SK-N-MC (cell line): ENCODE measurements around the gene AMER3.
"Not testable (repeated sequence)": the region's sequence is repeated elsewhere in the genome, so short reads cannot be mapped to it uniquely, and the experiment has no call there.

Experiments used
- DNase-seq: peaks from one replicate; pipeline ENCODE4 v3.0.0-alpha.2; 2011; ENCODE audit warnings: low read depth, low spot score
- H3K27ac ChIP-seq: fragments of 200-600 bp; sonication (generic); 2 replicates; pipeline ENCODE4 v1.5.1; 2016; ENCODE audit warnings: mixed run types
- H3K36me3 ChIP-seq: fragments of 200-600 bp; sonication (generic); 2 replicates; pipeline ENCODE4 v1.6.1; 2017; ENCODE audit warnings: antibody characterized with exemption, low read length, mixed read lengths; ENCODE audit not compliant: insufficient read depth
- H3K4me3 ChIP-seq: fragments of 200-600 bp; sonication (generic); 2 replicates; pipeline ENCODE4 v1.5.1; 2016
- H3K9ac ChIP-seq: fragments of 200-600 bp; sonication (generic); 2 replicates; pipeline ENCODE4 v1.8.0; 2017; ENCODE audit warnings: mixed run types, mixed read lengths; ENCODE audit not compliant: insufficient read length
- H3K9me3 ChIP-seq: fragments of 200-600 bp; sonication (generic); 2 replicates; pipeline ENCODE4 v1.6.1; 2017; ENCODE audit warnings: low read depth, mild to moderate bottlenecking, antibody characterized with exemption, low read length, moderate library complexity, mixed read lengths
- EZH2 ChIP-seq: fragments of 200-600 bp; sonication (generic); IDR thresholded peaks from one replicate; pipeline ENCODE4 v1.6.1; 2017; ENCODE audit warnings: antibody characterized with exemption
- FOXP2 ChIP-seq: optimal IDR thresholded peaks from 2 replicates; pipeline ENCODE3; 2011; ENCODE audit warnings: mild to moderate bottlenecking, moderate library complexity; ENCODE audit not compliant: insufficient read depth; ENCODE audit errors: extremely low read length, control extremely low read depth
- POLR2AphosphoS5 ChIP-seq: IDR thresholded peaks from 2 replicates; pipeline ENCODE4 v1.6.1; 2012; ENCODE audit warnings: mild to moderate bottlenecking, low read depth, low read length, borderline replicate concordance

Gene AMER3

GRCh38 chr2:130755256-130756052 is at the start of gene AMER3:
Gene AMER3, plus strand, starts transcription at chr2:130755540. Its CDS starts 6,533 bp downstream, at chr2:130762073.
- Histone ChIP-seq H3K36me3 (no peaks in the 10 kb centered on the region), H3K4me3 (no peak within 1 kb of the TSS), H3K9me3 (no peaks in the 10 kb centered on the region), H3K9ac (no peak within 1 kb of the TSS), H3K27ac (no peak within 1 kb of the TSS)
- no peak for TF ChIP-seq EZH2
- no peak for TF ChIP-seq POLR2AphosphoS5
- TF ChIP-seq FOXP2 = no peak
- DNase-seq = no peak

- not testable (repeated sequence) for DNase-seq, H3K9ac ChIP-seq, H3K4me3 ChIP-seq, H3K9me3 ChIP-seq, H3K36me3 ChIP-seq, H3K27ac ChIP-seq
Measured at GRCh38 chr2:130714795-130715194, 40.5 kb upstream of the AMER3 start.

- no peak overlapping the region for H3K4me3 ChIP-seq
- no peak overlapping the region for H3K27ac ChIP-seq
- no peak for TF ChIP-seq FOXP2
- no peak for TF ChIP-seq EZH2
- TF ChIP-seq POLR2AphosphoS5 = no peak
- H3K36me3 ChIP-seq = no peaks in the 10 kb centered on the region
- no peak for DNase-seq
- no peaks in the 10 kb centered on the region for H3K9me3 ChIP-seq
- H3K9ac ChIP-seq = no peak overlapping the region
Measured at GRCh38 chr2:130720036-130720435, 35.3 kb upstream of the AMER3 start.

- Histone ChIP-seq H3K9me3 (no peaks in the 10 kb centered on the region), H3K27ac (no peak overlapping the region), H3K9ac (no peak overlapping the region), H3K4me3 (no peak overlapping the region), H3K36me3 (no peaks in the 10 kb centered on the region)
- TF ChIP-seq POLR2AphosphoS5 (no peak), FOXP2 (no peak), EZH2 (no peak)
- DNase-seq = no peak
Measured at GRCh38 chr2:130720528-130720927, 34.8 kb upstream of the AMER3 start.

GRCh38 chr2:130724455-130724854 is 30.9 kb upstream of the AMER3 start:
- H3K27ac ChIP-seq = no peak overlapping the region
- no peak for TF ChIP-seq FOXP2
- no peak for TF ChIP-seq POLR2AphosphoS5
- TF ChIP-seq EZH2 = no peak
- no peak for DNase-seq
- H3K36me3 ChIP-seq = no peaks in the 10 kb centered on the region
- H3K9me3 ChIP-seq = no peaks in the 10 kb centered on the region
- no peak overlapping the region for H3K4me3 ChIP-seq
- H3K9ac ChIP-seq = no peak overlapping the region

GRCh38 chr2:130726614-130727180 is 28.6 kb upstream of the AMER3 start:
- Histone ChIP-seq H3K27ac (no peak overlapping the region), H3K9ac (no peak overlapping the region)
- TF ChIP-seq EZH2 (no peak), POLR2AphosphoS5 (no peak), FOXP2 (no peak)

GRCh38 chr2:130727286-130727924 is 27.9 kb upstream of the AMER3 start:
- no peak for DNase-seq
- Histone ChIP-seq H3K4me3 (peak overlapping the region; percentile 80), H3K9ac (peak overlapping the region; percentile 29), H3K36me3 (no peaks in the 10 kb centered on the region), H3K27ac (no peak overlapping the region), H3K9me3 (no peaks in the 10 kb centered on the region)
- TF ChIP-seq FOXP2 (no peak), POLR2AphosphoS5 (no peak)

More at GRCh38 chr2:130726614-130727180, 28.6 kb upstream of the AMER3 start:
- Histone ChIP-seq H3K4me3 (peak overlapping the region; percentile 80), H3K36me3 (no peaks in the 10 kb centered on the region), H3K9me3 (no peaks in the 10 kb centered on the region)
- no peak for DNase-seq

- no peak for DNase-seq
- Histone ChIP-seq H3K36me3 (no peaks in the 10 kb centered on the region), H3K4me3 (peak overlapping the region; percentile 80), H3K27ac (no peak overlapping the region), H3K9ac (no peak overlapping the region), H3K9me3 (no peaks in the 10 kb centered on the region)
- no peak for TF ChIP-seq POLR2AphosphoS5
- no peak for TF ChIP-seq EZH2
- TF ChIP-seq FOXP2 = no peak
Measured at GRCh38 chr2:130728007-130728454, 27.3 kb upstream of the AMER3 start.
